Activated CD8-positive, alpha-beta memory T cell treated with anti-CD3 and anti-CD28 coated beads for 24 hours (primary cell): ENCODE data around the gene BCAS3.
A peak's percentile ranks its signal among the peaks of the same experiment; 100 is the strongest.

ENCODE experiments used
- DNase-seq: peaks from one replicate; pipeline ENCODE4 v3.0.0-alpha.2; 2020

BCAS3 gene

GRCh38 chr17:61378658-61379456 is 701.2 kb downstream of the BCAS3 start:
- no peak for DNase-seq

- DNase-seq, result no peak
Measured at GRCh38 chr17:61379457-61380216, 702.0 kb downstream of the BCAS3 start.

GRCh38 chr17:61380217-61380835 is 702.7 kb downstream of the BCAS3 start:
- DNase-seq, result no peak

GRCh38 chr17:61380836-61381525 is 703.3 kb downstream of the BCAS3 start:
- DNase-seq, result no peak

- no peak for DNase-seq
Measured at GRCh38 chr17:61381537-61381936, 703.9 kb downstream of the BCAS3 start.

- no peak for DNase-seq
Measured at GRCh38 chr17:61382796-61383688, 705.4 kb downstream of the BCAS3 start.

- no peak for DNase-seq
Measured at GRCh38 chr17:61383689-61384201, 706.1 kb downstream of the BCAS3 start.

- no peak for DNase-seq
Measured at GRCh38 chr17:61384354-61384691, 706.7 kb downstream of the BCAS3 start.

- DNase-seq, result no peak
Measured at GRCh38 chr17:61384692-61385576, 707.3 kb downstream of the BCAS3 start.

GRCh38 chr17:61385577-61386236 is 708.1 kb downstream of the BCAS3 start:
- no peak for DNase-seq

- DNase-seq, result no peak
Measured at GRCh38 chr17:61386251-61386650, 708.6 kb downstream of the BCAS3 start.

- DNase-seq, result no peak
Measured at GRCh38 chr17:61387011-61387410, 709.4 kb downstream of the BCAS3 start.

GRCh38 chr17:61387511-61388305 is 710.1 kb downstream of the BCAS3 start:
- no peak for DNase-seq

GRCh38 chr17:61388561-61389356 is 711.1 kb downstream of the BCAS3 start:
- no peak for DNase-seq

- peak; percentile 79 for DNase-seq
Measured at GRCh38 chr17:61389670-61390478, 712.2 kb downstream of the BCAS3 start.

GRCh38 chr17:61390479-61390791 is 712.8 kb downstream of the BCAS3 start:
- DNase-seq, result no peak

- DNase-seq, result no peak
Measured at GRCh38 chr17:61391595-61392291, 714.1 kb downstream of the BCAS3 start.
